Islet precursor cell (in vitro differentiated cells): Measurements from ENCODE around the gene SRP54.
"Not testable (repeated sequence)": the region's sequence is repeated elsewhere in the genome, so short reads cannot be mapped to it uniquely, and the experiment has no call there.

Source experiments
- DNase-seq: peaks from one replicate; pipeline ENCODE4 v3.0.0-alpha.2; 2018

The SRP54 gene

GRCh38 chr14:35050652-35051051, 67.9 kb downstream of the SRP54 start:
- no peak for DNase-seq

GRCh38 chr14:35051796-35052195, 69.0 kb downstream of the SRP54 start:
- DNase-seq = no peak

GRCh38 chr14:35052637-35053036, 69.8 kb downstream of the SRP54 start:
- no peak for DNase-seq

- peak; percentile 79 for DNase-seq
Measured at GRCh38 chr14:35061113-35061791, 78.5 kb downstream of the SRP54 start.

- not testable (repeated sequence) for DNase-seq
Measured at GRCh38 chr14:35065731-35066130, 82.9 kb downstream of the SRP54 start.

- DNase-seq = no peak
Measured at GRCh38 chr14:35068238-35069012, 85.6 kb downstream of the SRP54 start.

GRCh38 chr14:35072226-35072625, 89.4 kb downstream of the SRP54 start:
- DNase-seq = no peak

- DNase-seq = no peak
Measured at GRCh38 chr14:35073486-35073885, 90.7 kb downstream of the SRP54 start.

- no peak for DNase-seq
Measured at GRCh38 chr14:35078082-35078481, 95.3 kb downstream of the SRP54 start.
